ENCODE data around the gene SUCLG2. TPM values are rescaled to one million over a fixed set of nuclear protein-coding genes. Genes with fewer than 3 reads are reported as not detected.

Gene SUCLG2
- total and polyA plus RNA-seq, 2 experiments from 2014 or later, result 49.9 TPM

GRCh38 chr3:67484085-67484484 lies 170.3 kb downstream of the SUCLG2 start:
- in situ Hi-C loops (cut with MboI), result no loop called here
- H3K9me3 ChIP-seq (ENCODE audit: low read depth), result no peaks in the 10 kb centered on the region
- no peak overlapping the region for H3K9ac ChIP-seq
- no peak overlapping the region for H3K27ac ChIP-seq
- H3K9me2 ChIP-seq (ENCODE audit: insufficient read depth), result no peaks in the 10 kb centered on the region
- no peak overlapping the region for H3K4me2 ChIP-seq (ENCODE audit: unreplicated experiment)
- H4K20me1 ChIP-seq (ENCODE audit: insufficient read depth), result no peaks in the 10 kb centered on the region
- no peak for TF ChIP-seq EZH2 (IDR thresholded peaks at IDR 0.05; ENCODE audit: insufficient read depth, poor library complexity, severe bottlenecking)
- TF ChIP-seq EZH2phosphoT487 (IDR thresholded peaks at IDR 0.05; ENCODE audit: insufficient read depth, low read depth), result no peak
- H3K36me3 ChIP-seq (ENCODE audit: low read depth), result no peaks in the 10 kb centered on the region
- H2AFZ ChIP-seq, result no peak overlapping the region
- H3K79me2 ChIP-seq (ENCODE audit: insufficient read depth), result no peaks in the 10 kb centered on the region
- H3F3A ChIP-seq (ENCODE audit: insufficient read depth), result no peaks in the 10 kb centered on the region
- DNase-seq, result no peak
- 77 to 86% methylated on average over 3 of the region's 3 CpGs for WGBS, 2 experiments (ENCODE audit: low coverage in 1 of 2, low lambda C conversion rate in 2 of 2, missing lambda C conversion rate in 2 of 2)
- no peaks in the 10 kb centered on the region for H3K27me3 ChIP-seq (replicated peaks; ENCODE audit: insufficient read depth)
- H3K4me3 ChIP-seq, result no peak overlapping the region
- no peaks in the 10 kb centered on the region for H3K4me1 ChIP-seq (ENCODE audit: insufficient read depth)

- H3F3A ChIP-seq (ENCODE audit: insufficient read depth), result no peaks in the 10 kb centered on the region
- H3K27ac ChIP-seq, result no peak overlapping the region
- no peaks in the 10 kb centered on the region for H3K9me2 ChIP-seq (ENCODE audit: insufficient read depth)
- H3K79me2 ChIP-seq (ENCODE audit: insufficient read depth), result no peaks in the 10 kb centered on the region
- no peak for TF ChIP-seq EZH2phosphoT487 (IDR thresholded peaks at IDR 0.05; ENCODE audit: insufficient read depth, low read depth)
- TF ChIP-seq EZH2 (IDR thresholded peaks at IDR 0.05; ENCODE audit: insufficient read depth, poor library complexity, severe bottlenecking), result no peak
- no peaks in the 10 kb centered on the region for H4K20me1 ChIP-seq (ENCODE audit: insufficient read depth)
- no peaks in the 10 kb centered on the region for H3K4me1 ChIP-seq (ENCODE audit: insufficient read depth)
- H3K9ac ChIP-seq, result no peak overlapping the region
- H3K4me3 ChIP-seq, result no peak overlapping the region
- WGBS, 2 experiments (ENCODE audit: low coverage in 1 of 2, low lambda C conversion rate in 2 of 2, missing lambda C conversion rate in 2 of 2), result 60 to 65% methylated on average over 4 of the region's 4 CpGs
- no peaks in the 10 kb centered on the region for H3K27me3 ChIP-seq (replicated peaks; ENCODE audit: insufficient read depth)
- no peak overlapping the region for H3K4me2 ChIP-seq (ENCODE audit: unreplicated experiment)
- no peaks in the 10 kb centered on the region for H3K36me3 ChIP-seq (ENCODE audit: low read depth)
- in situ Hi-C loops (cut with MboI), result no loop called here
- no peak overlapping the region for H2AFZ ChIP-seq
- no peaks in the 10 kb centered on the region for H3K9me3 ChIP-seq (ENCODE audit: low read depth)
- no peak for DNase-seq
Observed at GRCh38 chr3:67481126-67481525, 173.3 kb downstream of the SUCLG2 start.

GRCh38 chr3:67478423-67478822 lies 176.0 kb downstream of the SUCLG2 start:
- no peak overlapping the region for H2AFZ ChIP-seq
- DNase-seq, result no peak
- no peaks in the 10 kb centered on the region for H3K79me2 ChIP-seq (ENCODE audit: insufficient read depth)
- WGBS, 2 experiments (ENCODE audit: low coverage in 1 of 2, low lambda C conversion rate in 2 of 2, missing lambda C conversion rate in 2 of 2), result 96 to 100% methylated on average over 7 of the region's 7 CpGs
- no peaks in the 10 kb centered on the region for H3F3A ChIP-seq (ENCODE audit: insufficient read depth)
- H3K4me2 ChIP-seq (ENCODE audit: unreplicated experiment), result no peak overlapping the region
- H3K27ac ChIP-seq, result no peak overlapping the region
- H3K27me3 ChIP-seq (replicated peaks; ENCODE audit: insufficient read depth), result no peaks in the 10 kb centered on the region
- H3K4me3 ChIP-seq, result no peak overlapping the region
- no peaks in the 10 kb centered on the region for H3K9me2 ChIP-seq (ENCODE audit: insufficient read depth)
- H3K4me1 ChIP-seq (ENCODE audit: insufficient read depth), result no peaks in the 10 kb centered on the region
- H3K9ac ChIP-seq, result no peak overlapping the region
- no peaks in the 10 kb centered on the region for H3K9me3 ChIP-seq (ENCODE audit: low read depth)
- no peaks in the 10 kb centered on the region for H4K20me1 ChIP-seq (ENCODE audit: insufficient read depth)
- H3K36me3 ChIP-seq (ENCODE audit: low read depth), result no peaks in the 10 kb centered on the region
- in situ Hi-C loops (cut with MboI), result no loop called here
- TF ChIP-seq EZH2phosphoT487 (IDR thresholded peaks at IDR 0.05; ENCODE audit: insufficient read depth, low read depth), result no peak
- TF ChIP-seq EZH2 (IDR thresholded peaks at IDR 0.05; ENCODE audit: insufficient read depth, poor library complexity, severe bottlenecking), result no peak

- no peaks in the 10 kb centered on the region for H3K4me1 ChIP-seq (ENCODE audit: insufficient read depth)
- no peak overlapping the region for H3K9ac ChIP-seq
- TF ChIP-seq EZH2phosphoT487 (IDR thresholded peaks at IDR 0.05; ENCODE audit: insufficient read depth, low read depth) (no peak), EZH2 (IDR thresholded peaks at IDR 0.05; ENCODE audit: insufficient read depth, poor library complexity, severe bottlenecking) (no peak)
- no peaks in the 10 kb centered on the region for H3K79me2 ChIP-seq (ENCODE audit: insufficient read depth)
- H3K27me3 ChIP-seq (replicated peaks; ENCODE audit: insufficient read depth), result no peaks in the 10 kb centered on the region
- no peaks in the 10 kb centered on the region for H3F3A ChIP-seq (ENCODE audit: insufficient read depth)
- H3K9me2 ChIP-seq (ENCODE audit: insufficient read depth), result no peaks in the 10 kb centered on the region
- in situ Hi-C loops (cut with MboI), result no loop called here
- H3K9me3 ChIP-seq (ENCODE audit: low read depth), result no peaks in the 10 kb centered on the region
- H3K27ac ChIP-seq, result no peak overlapping the region
- H3K36me3 ChIP-seq (ENCODE audit: low read depth), result no peaks in the 10 kb centered on the region
- no peak overlapping the region for H3K4me2 ChIP-seq (ENCODE audit: unreplicated experiment)
- WGBS, 2 experiments (ENCODE audit: low coverage in 1 of 2, low lambda C conversion rate in 2 of 2, missing lambda C conversion rate in 2 of 2), result 100% methylated on average over 4 of the region's 4 CpGs
- no peak overlapping the region for H3K4me3 ChIP-seq
- H2AFZ ChIP-seq, result no peak overlapping the region
- no peaks in the 10 kb centered on the region for H4K20me1 ChIP-seq (ENCODE audit: insufficient read depth)
- no peak for DNase-seq
Observed at GRCh38 chr3:67474311-67474710, 180.1 kb downstream of the SUCLG2 start.

GRCh38 chr3:67472674-67473201 lies 181.7 kb downstream of the SUCLG2 start:
- H3K9ac ChIP-seq, result no peak overlapping the region
- 98 to 99% methylated on average over 2 of the region's 2 CpGs for WGBS, 2 experiments (ENCODE audit: low coverage in 1 of 2, low lambda C conversion rate in 2 of 2, missing lambda C conversion rate in 2 of 2)
- H3K4me1 ChIP-seq (ENCODE audit: insufficient read depth), result no peaks in the 10 kb centered on the region
- 0 out of 2 replicates have a peak, but pooled peaks cover 3% of the 10 kb centered on the region for H3K9me2 ChIP-seq (ENCODE audit: insufficient read depth)
- TF ChIP-seq EZH2 (IDR thresholded peaks at IDR 0.05; ENCODE audit: insufficient read depth, poor library complexity, severe bottlenecking), result no peak
- TF ChIP-seq EZH2phosphoT487 (IDR thresholded peaks at IDR 0.05; ENCODE audit: insufficient read depth, low read depth), result no peak
- H3K27ac ChIP-seq, result no peak overlapping the region
- no peaks in the 10 kb centered on the region for H3K27me3 ChIP-seq (replicated peaks; ENCODE audit: insufficient read depth)
- in situ Hi-C loops (cut with MboI), result no loop called here
- H4K20me1 ChIP-seq (ENCODE audit: insufficient read depth), result no peaks in the 10 kb centered on the region
- no peak overlapping the region for H2AFZ ChIP-seq
- no peaks in the 10 kb centered on the region for H3K36me3 ChIP-seq (ENCODE audit: low read depth)
- H3K4me2 ChIP-seq (ENCODE audit: unreplicated experiment), result no peak overlapping the region
- H3K4me3 ChIP-seq, result no peak overlapping the region
- no peaks in the 10 kb centered on the region for H3F3A ChIP-seq (ENCODE audit: insufficient read depth)
- H3K9me3 ChIP-seq (ENCODE audit: low read depth), result no peaks in the 10 kb centered on the region
- H3K79me2 ChIP-seq (ENCODE audit: insufficient read depth), result no peaks in the 10 kb centered on the region
- DNase-seq, result no peak
